ENCODE results near the gene CEACAM1. TPM values are rescaled to one million over a fixed set of nuclear protein-coding genes. Genes with fewer than 3 reads are reported as not detected.
"Not testable (repeated sequence)": the region's sequence is repeated elsewhere in the genome, so short reads cannot be mapped to it uniquely, and the experiment has no call there.

CEACAM1 gene
- total RNA-seq, 1 donor from 2014 or later, result 0.30 TPM

GRCh38 chr19:42548552-42548951 lies 20.3 kb upstream of the CEACAM1 start:
- no peak for DNase-seq (ENCODE audit: low read depth)

GRCh38 chr19:42547929-42548328 lies 19.6 kb upstream of the CEACAM1 start:
- DNase-seq (ENCODE audit: low read depth), result no peak

- DNase-seq (ENCODE audit: low read depth), result no peak
These were observed 18.7 kb upstream of the CEACAM1 start for GRCh38 chr19:42546831-42547500.

- no peak for DNase-seq (ENCODE audit: low read depth)
These were observed 15.9 kb upstream of the CEACAM1 start for GRCh38 chr19:42544146-42544545.

GRCh38 chr19:42542791-42543190 lies 14.5 kb upstream of the CEACAM1 start:
- DNase-seq (ENCODE audit: low read depth), result no peak

- no peak for DNase-seq (ENCODE audit: low read depth)
These were observed 11.8 kb upstream of the CEACAM1 start for GRCh38 chr19:42540071-42540553.

- DNase-seq (ENCODE audit: low read depth), result no peak
These were observed 10.8 kb upstream of the CEACAM1 start for GRCh38 chr19:42538841-42539709.

GRCh38 chr19:42535276-42535675 lies 7.0 kb upstream of the CEACAM1 start:
- not testable (repeated sequence) for DNase-seq (ENCODE audit: low read depth)

- no peak for DNase-seq (ENCODE audit: low read depth)
These were observed 6.1 kb upstream of the CEACAM1 start for GRCh38 chr19:42534391-42534790.

- DNase-seq (ENCODE audit: low read depth), result no peak
These were observed 4.6 kb upstream of the CEACAM1 start for GRCh38 chr19:42532891-42533290.

- DNase-seq (ENCODE audit: low read depth), result peak; percentile 19
These were observed 3.0 kb upstream of the CEACAM1 start for GRCh38 chr19:42531313-42531712.

GRCh38 chr19:42529248-42529764 lies 1.0 kb upstream of the CEACAM1 start:
- DNase-seq (ENCODE audit: low read depth), result peak; percentile 42

- no peak for DNase-seq (ENCODE audit: low read depth)
These were observed 3.3 kb downstream of the CEACAM1 start for GRCh38 chr19:42524943-42525342.

- DNase-seq (ENCODE audit: low read depth), result no peak
These were observed 4.0 kb downstream of the CEACAM1 start for GRCh38 chr19:42524250-42524649.

GRCh38 chr19:42522262-42522661 lies 6.0 kb downstream of the CEACAM1 start:
- not testable (repeated sequence) for DNase-seq (ENCODE audit: low read depth)

- DNase-seq (ENCODE audit: low read depth), result no peak
These were observed 6.8 kb downstream of the CEACAM1 start for GRCh38 chr19:42521346-42522030.

- no peak for DNase-seq (ENCODE audit: low read depth)
These were observed 9.2 kb downstream of the CEACAM1 start for GRCh38 chr19:42519108-42519507.

- no peak for DNase-seq (ENCODE audit: low read depth)
These were observed 11.5 kb downstream of the CEACAM1 start for GRCh38 chr19:42516771-42517170.

- no peak for DNase-seq (ENCODE audit: low read depth)
These were observed 12.9 kb downstream of the CEACAM1 start for GRCh38 chr19:42515241-42515832.

GRCh38 chr19:42514449-42514848 lies 13.8 kb downstream of the CEACAM1 start:
- no peak for DNase-seq (ENCODE audit: low read depth)

- DNase-seq (ENCODE audit: low read depth), result no peak
These were observed 15.5 kb downstream of the CEACAM1 start for GRCh38 chr19:42512743-42513304.
